ENCODE measurements around the gene AMPH.

Gene AMPH

GRCh38 chr7:38630720-38631673 lies at the start of gene AMPH:
Gene AMPH (minus strand): TSS chr7:38631373. CDS start chr7:38631351, 22 bp downstream.
- peak; percentile 76 for DNase-seq

DNA sequence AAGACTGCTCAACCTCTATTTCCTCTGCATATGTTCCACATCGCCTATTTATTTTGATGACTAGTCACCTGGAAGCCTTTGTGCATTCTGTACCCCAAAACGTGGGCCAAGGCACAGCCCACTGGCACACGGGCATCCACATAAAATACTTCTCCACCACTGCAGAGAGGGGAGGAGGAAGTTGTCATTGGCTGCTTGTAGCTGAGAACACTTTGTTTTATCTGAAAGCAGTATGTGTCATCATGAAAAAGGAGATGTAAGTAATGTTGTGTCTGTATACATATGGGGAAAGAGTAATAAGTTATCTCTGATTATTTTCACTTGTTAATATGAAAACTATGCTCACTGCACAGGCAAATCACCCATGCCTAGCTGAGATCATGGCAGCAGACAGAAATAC lies 48.2 kb upstream of the AMPH start:
- no peak for DNase-seq

DNA sequence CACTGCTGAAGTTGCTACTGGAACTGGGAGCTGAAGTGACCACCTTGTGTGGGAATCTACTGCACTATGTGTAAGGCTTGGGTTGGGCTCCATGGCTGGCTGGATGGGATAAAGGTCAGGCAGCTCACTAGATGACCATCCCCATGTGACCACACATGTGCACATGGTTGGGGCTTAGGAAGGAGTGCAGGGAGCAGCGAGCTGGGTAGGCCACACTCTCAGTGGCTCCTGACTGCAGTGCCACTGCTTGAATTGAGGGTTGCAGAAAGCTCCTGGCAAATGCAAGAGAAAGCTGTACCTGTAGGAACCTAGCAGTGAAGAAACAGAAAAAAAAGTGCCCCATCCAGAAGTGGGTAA lies 47.5 kb upstream of the AMPH start:
- no peak for DNase-seq

GRCh38 chr7:38677981-38678697 lies 47.0 kb upstream of the AMPH start:
- no peak for DNase-seq

GRCh38 chr7:38675494-38676106 lies 44.4 kb upstream of the AMPH start:
- no peak for DNase-seq

DNA sequence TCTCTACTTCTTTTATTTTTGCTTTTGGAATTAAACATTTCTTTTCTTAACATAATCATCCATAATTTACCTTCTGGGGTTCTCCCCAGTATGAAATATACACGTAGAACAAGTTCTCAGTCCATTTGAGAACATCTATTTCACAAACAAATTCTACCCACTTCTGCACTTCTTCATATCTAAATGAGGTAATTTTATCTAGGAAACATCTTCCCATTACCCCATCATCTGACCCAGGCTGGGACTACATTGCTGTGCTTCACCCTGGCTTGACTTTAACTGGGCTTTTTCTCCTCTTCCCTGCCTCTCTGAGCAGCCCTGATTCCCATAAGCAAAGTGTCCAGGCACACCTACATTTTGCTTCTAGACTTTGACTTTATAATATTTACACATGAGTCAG lies 43.3 kb upstream of the AMPH start:
- DNase-seq: no peak

DNA sequence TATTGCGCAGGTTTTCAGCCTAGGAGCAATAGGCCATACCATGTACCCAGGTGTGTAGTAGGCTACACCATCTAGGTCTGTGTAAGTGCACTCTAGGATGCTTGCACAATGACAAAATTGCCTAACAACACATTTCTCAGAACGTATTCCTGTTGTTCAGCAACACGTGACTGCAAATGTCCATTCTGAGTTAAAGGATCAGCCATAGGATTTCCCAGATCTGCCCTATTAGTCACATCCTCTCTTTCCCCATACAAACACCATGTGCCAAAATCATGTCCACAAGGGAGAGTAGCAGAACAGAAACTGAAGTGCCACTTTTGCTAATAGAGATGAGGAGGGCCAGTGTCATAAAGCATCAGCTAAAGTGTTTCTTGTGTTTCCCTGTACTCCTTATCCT lies 42.6 kb upstream of the AMPH start:
- peak; percentile 83 for DNase-seq

DNA sequence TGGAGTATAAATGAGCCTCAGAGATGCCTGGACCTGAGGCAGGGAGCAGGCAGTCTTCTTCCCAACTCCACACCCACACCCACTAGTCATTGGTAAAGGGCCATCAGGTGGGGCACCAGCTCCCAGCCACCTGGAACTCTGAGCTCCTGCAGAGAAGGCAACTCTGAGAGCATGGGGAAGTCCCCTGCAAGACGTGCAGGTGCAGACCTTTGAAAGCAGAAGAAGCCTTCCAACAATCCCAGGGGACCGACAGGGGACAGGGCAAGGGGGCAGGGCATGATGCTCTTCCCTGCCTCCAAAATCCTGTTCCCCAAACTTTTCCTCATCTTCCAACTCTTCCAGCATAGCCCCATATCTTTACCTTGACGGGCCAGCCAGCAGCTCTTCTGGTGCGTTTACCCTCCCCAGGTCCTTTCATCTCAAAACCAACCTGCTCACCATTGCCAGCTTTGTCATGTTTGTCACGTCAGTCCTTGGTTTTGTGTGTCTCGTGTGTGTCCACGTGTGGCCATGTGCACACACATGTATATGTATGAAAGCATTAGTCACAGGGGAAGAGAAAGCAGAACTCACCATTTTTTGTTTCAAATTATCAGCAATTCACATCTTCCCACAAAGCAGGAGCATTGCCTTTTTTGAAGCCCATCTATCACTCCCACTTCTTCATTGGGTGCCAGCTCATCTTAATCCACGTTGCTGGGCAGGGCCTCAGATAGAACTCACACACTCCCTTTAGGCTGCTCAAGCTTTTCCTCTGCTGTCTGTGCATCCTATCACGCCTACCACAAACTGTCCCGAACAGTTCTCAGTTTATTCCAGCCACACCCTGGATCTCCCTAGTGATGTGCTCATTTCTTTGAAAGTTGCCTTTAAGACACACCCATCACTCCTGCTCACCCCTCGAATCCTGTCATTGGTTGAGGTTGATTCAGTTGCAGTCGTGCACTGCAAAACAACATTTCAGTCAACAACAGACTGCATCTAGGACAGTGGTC lies 41.0 kb upstream of the AMPH start:
- no peak for DNase-seq

- no peak for DNase-seq
These were observed 38.9 kb upstream of the AMPH start for GRCh38 chr7:38669965-38670520.

DNA sequence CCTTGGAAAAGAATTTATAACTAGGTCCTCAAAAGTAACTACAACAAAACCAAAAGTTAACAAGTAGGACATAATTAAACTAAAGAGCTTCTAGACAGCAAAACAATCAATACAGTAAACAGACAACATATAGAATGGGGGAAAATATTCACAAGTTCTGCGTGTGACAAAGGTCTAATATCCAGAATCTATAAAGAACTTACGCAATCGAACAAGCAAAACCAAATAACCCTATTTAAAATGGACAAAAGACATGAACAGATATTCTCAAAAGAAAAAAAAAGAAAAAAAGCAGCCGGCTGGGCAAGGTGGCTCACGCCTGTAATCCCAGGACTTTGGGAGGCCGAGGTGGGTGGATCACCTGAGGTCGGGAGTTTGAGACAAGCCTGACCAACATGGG lies 33.8 kb upstream of the AMPH start:
- DNase-seq: no peak

DNA sequence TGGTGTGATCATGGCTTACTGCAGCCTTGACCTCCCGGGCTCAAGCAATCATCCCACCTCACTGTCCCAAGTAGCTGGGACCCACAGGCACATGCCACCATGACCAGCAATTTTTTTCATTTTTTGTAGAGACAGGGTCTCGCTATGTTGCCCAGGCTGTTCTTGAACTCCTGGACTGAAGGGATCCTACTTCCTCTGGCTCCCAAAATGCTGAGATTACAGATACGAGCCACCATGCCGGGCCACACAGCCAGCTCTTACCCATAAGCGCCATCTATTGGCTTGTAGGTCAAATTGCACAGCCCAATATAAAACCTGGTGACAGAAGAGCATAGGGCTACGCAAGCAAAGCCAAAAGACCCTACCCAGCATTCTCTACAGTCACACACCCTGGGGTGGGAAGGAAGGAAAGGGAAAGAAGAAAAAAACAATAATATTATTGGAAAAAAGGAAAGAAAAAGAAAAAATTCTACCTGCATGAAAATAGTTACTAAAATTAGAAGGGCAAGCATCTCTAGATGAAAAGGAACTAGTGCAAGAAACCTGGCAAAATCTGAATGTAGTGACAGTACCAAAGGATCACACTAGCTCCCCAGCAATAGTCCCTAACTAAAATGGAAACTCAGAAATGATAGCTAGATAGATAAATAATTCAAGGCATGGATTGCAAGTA lies 29.4 kb upstream of the AMPH start:
- DNase-seq: peak; percentile 60

GRCh38 chr7:38659931-38660330 lies 28.8 kb upstream of the AMPH start:
- no peak for DNase-seq

DNA sequence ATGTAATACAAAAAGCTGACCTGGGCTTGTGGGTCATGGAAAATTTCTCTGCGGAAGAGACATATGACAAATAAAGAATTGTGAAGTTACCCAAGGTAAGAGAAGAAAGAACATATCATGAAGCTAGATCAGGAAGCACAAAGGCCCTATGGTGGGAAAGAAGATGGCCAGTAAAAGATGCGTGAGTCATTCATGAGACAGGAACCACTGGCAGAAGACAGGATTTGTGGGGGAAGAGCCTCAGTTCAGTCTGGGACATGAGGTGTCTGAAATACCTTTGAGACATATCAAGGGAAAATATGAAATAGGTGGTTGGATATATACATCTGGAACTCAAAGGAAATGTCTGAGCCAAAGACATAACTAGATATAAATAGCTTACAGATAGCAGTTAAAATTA lies 27.7 kb upstream of the AMPH start:
- DNase-seq: peak; percentile 16

DNA sequence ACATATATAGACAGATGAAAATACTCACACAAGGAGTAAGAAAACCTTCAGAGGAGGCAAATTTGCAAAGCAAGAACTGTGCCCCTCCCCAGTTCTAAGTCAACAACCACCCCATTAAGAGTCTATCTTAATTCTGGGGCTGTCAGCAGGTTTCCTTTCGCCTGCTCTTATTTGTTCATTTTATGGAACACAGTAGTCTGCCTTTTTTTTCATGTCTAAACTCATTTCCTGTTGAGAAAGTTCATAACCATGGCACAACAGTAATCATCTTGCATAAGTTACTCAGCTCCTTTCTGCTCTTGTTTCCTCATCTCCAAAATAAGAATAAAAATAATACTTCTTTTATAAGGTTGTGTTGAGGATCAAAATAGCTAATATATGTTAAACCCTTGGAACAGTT lies 25.8 kb upstream of the AMPH start:
- no peak for DNase-seq

GRCh38 chr7:38655833-38656774 lies 24.9 kb upstream of the AMPH start:
- no peak for DNase-seq

GRCh38 chr7:38637957-38638356 lies 6.8 kb upstream of the AMPH start:
- no peak for DNase-seq

DNA sequence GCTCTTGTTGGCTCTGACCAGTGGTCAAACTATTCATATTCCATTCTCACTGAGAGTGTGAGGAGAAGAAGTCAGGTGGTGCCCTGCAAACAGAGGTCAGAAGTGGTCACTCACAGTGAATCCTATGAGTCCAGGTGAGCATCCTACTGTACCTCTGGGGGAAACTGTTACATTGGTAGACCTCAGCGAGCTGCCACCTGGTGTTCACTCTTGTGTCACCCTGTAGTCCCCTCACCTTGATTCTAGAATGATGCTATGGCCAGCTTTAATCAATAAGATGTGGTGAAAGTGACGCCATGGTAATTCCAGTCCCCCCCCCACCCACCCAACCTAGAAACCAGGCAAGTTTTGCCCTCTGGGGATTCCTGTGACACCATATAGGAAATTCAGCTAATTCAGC lies 1.2 kb upstream of the AMPH start:
- no peak for DNase-seq

DNA sequence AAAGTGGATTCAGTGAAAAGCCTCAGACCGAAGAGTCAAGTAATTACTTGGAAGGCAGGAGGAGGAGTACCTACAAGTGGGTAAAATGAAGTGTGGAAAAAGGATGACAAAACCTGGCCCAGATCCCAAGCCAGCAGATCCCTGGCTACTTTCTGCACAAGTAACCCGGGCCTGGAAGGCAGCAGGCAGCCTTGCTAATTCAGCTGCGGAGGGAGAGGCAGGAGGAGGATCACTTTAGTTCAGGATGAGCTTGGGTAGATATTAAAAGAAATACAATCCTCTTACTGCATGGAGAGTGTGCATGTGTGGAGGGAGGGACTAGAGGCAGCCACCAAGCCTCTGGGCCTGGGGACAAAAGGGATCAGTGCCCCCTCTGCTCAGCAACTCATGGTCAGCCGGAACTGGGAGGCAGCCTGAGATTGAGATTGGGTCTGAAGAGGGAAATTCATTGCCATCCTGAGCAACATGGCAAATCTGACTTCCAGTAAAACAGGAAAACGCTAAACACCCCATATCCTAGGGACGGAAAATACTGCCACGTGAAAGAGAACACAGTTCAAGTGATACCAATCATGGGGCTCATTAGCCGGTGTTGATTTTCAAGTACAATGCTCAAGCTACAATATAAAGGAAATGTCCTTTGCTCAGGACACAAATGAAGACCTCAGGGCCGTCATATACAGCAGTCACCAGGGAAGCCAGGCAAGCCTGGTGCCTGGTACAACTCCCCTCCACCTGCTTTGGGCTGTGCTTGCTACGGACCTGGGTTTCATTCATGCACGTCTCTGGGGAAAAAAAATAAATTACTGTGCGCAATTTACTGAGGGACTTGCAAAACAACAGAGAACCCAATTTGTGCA lies 1.3 kb downstream of the AMPH start:
- DNase-seq: peak; percentile 15

DNA sequence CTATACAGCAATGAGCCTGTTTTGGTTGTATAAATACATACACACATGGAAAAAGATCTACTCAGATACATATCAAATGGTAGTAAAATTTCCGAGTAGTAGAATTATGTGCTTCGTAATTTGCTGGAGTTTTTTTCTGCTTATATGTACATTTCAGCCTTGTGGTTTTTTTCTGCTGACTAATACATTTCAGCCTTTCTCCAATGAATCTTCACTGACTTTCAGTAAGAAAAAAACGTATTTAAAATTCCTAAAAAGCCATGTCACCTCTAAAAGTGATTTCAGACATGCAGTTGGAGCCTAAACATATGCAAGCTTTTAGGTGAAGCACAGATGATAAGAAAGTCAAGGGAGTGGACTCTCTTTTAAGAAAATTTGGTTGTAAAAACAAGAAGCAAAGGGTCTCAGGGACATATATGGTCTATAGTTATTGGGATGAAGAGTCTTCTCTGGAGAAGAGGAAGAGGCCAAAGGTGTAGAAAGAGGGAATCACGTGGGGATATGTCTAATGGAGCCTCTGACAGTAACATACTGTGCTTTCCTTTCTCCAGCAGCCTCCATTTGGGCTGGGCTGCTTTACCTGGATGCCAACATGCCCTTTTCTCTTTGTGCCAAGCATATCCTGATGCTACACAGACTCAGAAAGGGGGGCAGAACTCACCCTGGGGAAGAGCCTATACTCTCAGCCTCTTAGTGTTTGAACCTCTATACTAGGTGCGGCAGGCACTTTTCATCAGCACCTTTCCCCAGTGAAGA lies 2.4 kb downstream of the AMPH start:
- DNase-seq: peak; percentile 80
